Mammary epithelial cell (primary cell): ENCODE data around the gene TLE5.

ENCODE experiments used
- EZH2 ChIP-seq: IDR thresholded peaks from 2 replicates; pipeline ENCODE4 v1.6.1; 2012; ENCODE audit warnings: low read length, inconsistent platforms, borderline replicate concordance
- TF ChIP-seq, protein P1 (sequence below), 2 donors: IDR thresholded peaks in 1 of 2; conservative IDR thresholded peaks in 1 of 2; 2 replicates each; pipeline ENCODE4 v1.5.1; 2011 to 2012; ENCODE audit warnings: inconsistent platforms in 2 of 2, low read length in 2 of 2, mild to moderate bottlenecking in 2 of 2, control low read depth in 1 of 2, low read depth in 1 of 2; ENCODE audit not compliant: insufficient read depth in 1 of 2; ENCODE audit errors: extremely low read depth in 1 of 2

DNA sequence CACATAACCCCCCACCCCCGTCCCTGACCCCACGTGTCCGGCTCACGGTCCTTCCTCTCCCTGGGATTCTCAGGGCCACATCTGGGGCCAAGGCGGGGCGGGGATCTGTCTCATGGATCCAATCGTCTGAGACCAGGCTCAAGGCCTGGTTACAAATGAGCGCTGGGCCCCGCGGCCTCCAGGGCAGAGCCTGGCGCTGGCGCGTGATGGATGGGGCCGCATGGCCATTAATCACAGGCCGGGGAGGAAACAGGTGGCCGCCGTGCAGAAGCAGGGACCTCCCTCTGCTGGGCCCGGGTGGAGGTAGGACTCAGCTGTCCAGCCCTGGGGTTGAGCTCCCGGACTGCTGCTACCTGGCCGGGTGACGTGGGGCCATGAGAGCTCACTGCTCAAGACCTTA is 5.8 kb upstream of the TLE5 start:
- TF ChIP-seq, protein P1, sequence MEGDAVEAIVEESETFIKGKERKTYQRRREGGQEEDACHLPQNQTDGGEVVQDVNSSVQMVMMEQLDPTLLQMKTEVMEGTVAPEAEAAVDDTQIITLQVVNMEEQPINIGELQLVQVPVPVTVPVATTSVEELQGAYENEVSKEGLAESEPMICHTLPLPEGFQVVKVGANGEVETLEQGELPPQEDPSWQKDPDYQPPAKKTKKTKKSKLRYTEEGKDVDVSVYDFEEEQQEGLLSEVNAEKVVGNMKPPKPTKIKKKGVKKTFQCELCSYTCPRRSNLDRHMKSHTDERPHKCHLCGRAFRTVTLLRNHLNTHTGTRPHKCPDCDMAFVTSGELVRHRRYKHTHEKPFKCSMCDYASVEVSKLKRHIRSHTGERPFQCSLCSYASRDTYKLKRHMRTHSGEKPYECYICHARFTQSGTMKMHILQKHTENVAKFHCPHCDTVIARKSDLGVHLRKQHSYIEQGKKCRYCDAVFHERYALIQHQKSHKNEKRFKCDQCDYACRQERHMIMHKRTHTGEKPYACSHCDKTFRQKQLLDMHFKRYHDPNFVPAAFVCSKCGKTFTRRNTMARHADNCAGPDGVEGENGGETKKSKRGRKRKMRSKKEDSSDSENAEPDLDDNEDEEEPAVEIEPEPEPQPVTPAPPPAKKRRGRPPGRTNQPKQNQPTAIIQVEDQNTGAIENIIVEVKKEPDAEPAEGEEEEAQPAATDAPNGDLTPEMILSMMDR (conservative IDR thresholded peaks at IDR 0.05 in 1 of 2, IDR thresholded peaks at IDR 0.05 in 1 of 2; ENCODE audit: extremely low read depth in 1 of 2, insufficient read depth in 1 of 2, low read depth in 1 of 2, low read length in 2 of 2): no peak
- TF ChIP-seq EZH2: no peak
